OCI-LY7 (cell line): ENCODE data around the gene NLRP3. TPM values are rescaled to one million over a fixed set of nuclear protein-coding genes. Genes with fewer than 3 reads are reported as not detected.
"Not testable (repeated sequence)": the region's sequence is repeated elsewhere in the genome, so short reads cannot be mapped to it uniquely, and the experiment has no call there.

Source experiments
- BruUV-seq: library from RNA; stranded (reverse); fragments of 400-500 nt; replicated peaks from 2 replicates; lab custom pipeline; 2021; lab: Mats Ljungman, UMichigan
- CTCF ChIA-PET: fragments of 300-600 bp; sonication (Branson Sonifier 250); formaldehyde crosslinking; loops from one replicate; lab custom pipeline; 2022; ENCODE audit warnings: antibody characterized with exemption; ENCODE audit not compliant: unreplicated experiment; lab: Charles Lee
- POLR2A ChIA-PET: fragments of 300-600 bp; sonication (Branson Sonifier 250); formaldehyde crosslinking; loops from one replicate; lab custom pipeline; 2022; ENCODE audit warnings: antibody characterized with exemption; lab: Charles Lee
- DNase-seq: peaks from one replicate; pipeline ENCODE4 v3.0.0-alpha.2; 2015; ENCODE audit warnings: low spot score
- H2AFZ ChIP-seq: fragments of 200-600 bp; sonication (generic), shearing (Covaris generic); 2 replicates; pipeline ENCODE4 v1.6.1; 2014; ENCODE audit warnings: mild to moderate bottlenecking, antibody characterized with exemption, low read length, moderate library complexity
- H3K27ac ChIP-seq: fragments of 200-600 bp; sonication (generic); 2 replicates; pipeline ENCODE4 v1.5.1; 2014; ENCODE audit warnings: mixed run types, low read depth, mild to moderate bottlenecking, moderate library complexity, low read length, inconsistent platforms; ENCODE audit not compliant: poor library complexity, severe bottlenecking
- H3K36me3 ChIP-seq: fragments of 200-600 bp; sonication (generic); 2 replicates; pipeline ENCODE4 v1.6.1; 2014; ENCODE audit warnings: mild to moderate bottlenecking, antibody characterized with exemption, low read length, moderate library complexity, mixed read lengths; ENCODE audit not compliant: insufficient read depth
- H3K4me1 ChIP-seq: fragments of 200-600 bp; sonication (generic); 2 replicates; pipeline ENCODE4 v1.5.1; 2014; ENCODE audit warnings: mild to moderate bottlenecking, low read length; ENCODE audit not compliant: insufficient read depth, poor library complexity, severe bottlenecking
- H3K4me2 ChIP-seq: fragments of 200-600 bp; sonication (generic); 2 replicates; pipeline ENCODE4 v1.6.1; 2014; ENCODE audit warnings: mild to moderate bottlenecking, low read length
- H3K4me3 ChIP-seq: fragments of 200-600 bp; sonication (generic); 2 replicates; pipeline ENCODE4 v1.5.1; 2014; ENCODE audit warnings: mild to moderate bottlenecking, low read depth, low read length; ENCODE audit not compliant: poor library complexity, severe bottlenecking
- H3K79me2 ChIP-seq: fragments of 200-600 bp; sonication (generic); 2 replicates; pipeline ENCODE4 v1.6.1; 2016; ENCODE audit warnings: low read depth, mild to moderate bottlenecking, low read length, moderate library complexity, mixed read lengths; ENCODE audit not compliant: insufficient read depth
- H3K9me2 ChIP-seq: fragments of 200-600 bp; sonication (generic); 2 replicates; pipeline ENCODE4 v1.6.1; 2016; ENCODE audit warnings: mild to moderate bottlenecking, low read length, mixed read lengths; ENCODE audit not compliant: insufficient read depth
- H3K9me3 ChIP-seq: fragments of 200-600 bp; sonication (generic); 2 replicates; pipeline ENCODE4 v1.6.1; 2014; ENCODE audit warnings: mild to moderate bottlenecking, mixed run types, low read length, mixed read lengths
- H4K20me1 ChIP-seq: fragments of 200-600 bp; sonication (generic); 2 replicates; pipeline ENCODE4 v1.6.1; 2014; ENCODE audit warnings: mild to moderate bottlenecking, antibody characterized with exemption, low read length, moderate library complexity, mixed read lengths; ENCODE audit not compliant: insufficient read depth
- CTCF ChIP-seq: fragments of 200-600 bp; sonication (generic); conservative IDR thresholded peaks from 2 replicates; pipeline ENCODE4 v1.5.1; 2014; ENCODE audit warnings: mild to moderate bottlenecking, antibody characterized with exemption, low read length, moderate library complexity, mixed read lengths
- EZH2phosphoT487 ChIP-seq: fragments of 200-600 bp; sonication (generic); IDR thresholded peaks from 2 replicates; pipeline ENCODE4 v1.6.1; 2018; ENCODE audit warnings: low read depth, borderline replicate concordance, mild to moderate bottlenecking, mixed run types, antibody characterized with exemption, low read length, moderate library complexity, mixed read lengths
- intact Hi-C: fragments of 100-400 bp; cut with micrococcal nuclease; formaldehyde crosslinking; loops from one replicate; pipeline ENCODE4 v1.10.0; 2022; ENCODE audit not compliant: unreplicated experiment
- total RNA-seq, 2 experiments: library from RNA; depleted of rRNA in 1 of 2; stranded (reverse); fragments of >200 nt in 1 of 2; shearing (Covaris generic) in 1 of 2; gene quantifications; 2 replicates each; pipeline ENCODE4 v1.2.3, GENCODE V29; 2014 to 2022

NLRP3 gene
- total RNA-seq, 2 experiments from 2014 or later, result not detected

DNA sequence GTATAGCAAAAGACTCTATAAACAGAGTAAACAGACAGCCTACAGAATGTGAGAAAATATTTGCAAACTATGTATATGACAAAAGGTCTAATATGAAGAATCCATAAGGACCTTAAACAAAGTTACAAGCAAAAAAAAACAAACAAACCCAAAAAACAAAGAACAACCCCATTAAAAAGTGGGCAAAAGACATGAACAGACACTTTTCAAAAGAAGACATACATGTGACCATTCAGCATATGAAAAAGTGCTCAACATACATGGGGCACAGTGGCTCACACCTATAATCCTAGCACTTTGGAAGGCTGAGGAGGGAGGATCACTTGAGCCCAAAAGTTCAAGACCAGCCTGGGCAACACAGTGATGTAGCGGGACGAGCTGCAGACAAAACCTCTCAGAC is 59.8 kb downstream of the NLRP3 start:
- Histone ChIP-seq H3K4me3 (no peak overlapping the region), H3K4me2 (no peak overlapping the region), H2AFZ (no peak overlapping the region), H3K27ac (no peak overlapping the region), H3K36me3 (no peaks in the 10 kb centered on the region), H3K9me3 (no peaks in the 10 kb centered on the region), H4K20me1 (no peaks in the 10 kb centered on the region), H3K79me2 (no peaks in the 10 kb centered on the region), H3K4me1 (no peaks in the 10 kb centered on the region), H3K9me2 (no peaks in the 10 kb centered on the region)
- no TSS peak for BruUV-seq
- CTCF ChIA-PET, result no interaction called here
- intact Hi-C loops, result no loop called here
- POLR2A ChIA-PET, result interaction anchor here (0.6 kb wide), 1 partner anchor 86 kb away, joined by 5 read pairs; no protein-coding TSS in a partner anchor
- no peak for DNase-seq
- no peak for TF ChIP-seq CTCF
- no peak for TF ChIP-seq EZH2phosphoT487

- H3K4me1 ChIP-seq, H3K4me2 ChIP-seq, H3K4me3 ChIP-seq, H3K9me3 ChIP-seq, DNase-seq, H2AFZ ChIP-seq, H3K27ac ChIP-seq, H3K36me3 ChIP-seq, H3K79me2 ChIP-seq, H4K20me1 ChIP-seq, intact Hi-C loops, H3K9me2 ChIP-seq, CTCF ChIA-PET, BruUV-seq: not testable (repeated sequence)
- POLR2A ChIA-PET, result interaction anchor here (0.6 kb wide), 2 partner anchors 86 to 189 kb away, joined by 3 to 5 read pairs; no protein-coding TSS in a partner anchor
Measured at GRCh38 chr1:247476328-247477058, 60.5 kb downstream of the NLRP3 start.

DNA sequence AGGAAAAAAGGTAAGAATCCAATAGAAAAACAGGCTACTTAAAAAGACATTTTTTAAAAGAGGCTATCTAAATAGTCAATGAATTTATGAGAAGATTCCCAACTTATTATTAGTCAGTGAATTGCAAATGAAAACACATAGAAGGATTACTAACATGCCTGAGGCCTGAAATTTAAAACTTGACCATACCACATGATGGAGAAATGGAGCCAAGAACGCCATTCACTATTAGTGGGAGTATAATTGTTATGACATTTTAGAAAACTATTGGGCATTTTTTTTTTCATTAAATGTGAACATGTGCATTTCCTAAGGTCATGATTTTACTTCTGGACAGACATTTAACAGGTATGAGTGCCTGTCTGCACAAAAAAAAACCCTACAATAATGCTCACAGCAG is 66.8 kb downstream of the NLRP3 start:
- no peak overlapping the region for H2AFZ ChIP-seq
- no peaks in the 10 kb centered on the region for H3K9me2 ChIP-seq
- H4K20me1 ChIP-seq, result no peaks in the 10 kb centered on the region
- H3K4me1 ChIP-seq, result no peaks in the 10 kb centered on the region
- no peak overlapping the region for H3K4me2 ChIP-seq
- DNase-seq, result no peak
- TF ChIP-seq CTCF (no peak), EZH2phosphoT487 (no peak)
- POLR2A ChIA-PET, result interaction anchor here (0.6 kb wide), 1 partner anchor 226 kb away, joined by 3 read pairs; no protein-coding TSS in a partner anchor
- BruUV-seq, result no TSS peak
- H3K79me2 ChIP-seq, result no peaks in the 10 kb centered on the region
- H3K36me3 ChIP-seq, result no peaks in the 10 kb centered on the region
- H3K9me3 ChIP-seq, result no peaks in the 10 kb centered on the region
- no peak overlapping the region for H3K27ac ChIP-seq
- no peak overlapping the region for H3K4me3 ChIP-seq
- intact Hi-C loops, result no loop called here
- CTCF ChIA-PET, result no interaction called here
